HG03571 (cell line): ENCODE data around the gene RBMS3.
"Not testable (repeated sequence)": the region's sequence is repeated elsewhere in the genome, so short reads cannot be mapped to it uniquely, and the experiment has no call there.

Source experiments
- ATAC-seq: cut with Tn5 transposase; IDR thresholded peaks from one replicate; pipeline ENCODE4 v1.9.1; 2021; ENCODE audit not compliant: unreplicated experiment

RBMS3 gene

GRCh38 chr3:29382409-29382808, 101.5 kb downstream of the RBMS3 start:
- ATAC-seq: no peak

DNA sequence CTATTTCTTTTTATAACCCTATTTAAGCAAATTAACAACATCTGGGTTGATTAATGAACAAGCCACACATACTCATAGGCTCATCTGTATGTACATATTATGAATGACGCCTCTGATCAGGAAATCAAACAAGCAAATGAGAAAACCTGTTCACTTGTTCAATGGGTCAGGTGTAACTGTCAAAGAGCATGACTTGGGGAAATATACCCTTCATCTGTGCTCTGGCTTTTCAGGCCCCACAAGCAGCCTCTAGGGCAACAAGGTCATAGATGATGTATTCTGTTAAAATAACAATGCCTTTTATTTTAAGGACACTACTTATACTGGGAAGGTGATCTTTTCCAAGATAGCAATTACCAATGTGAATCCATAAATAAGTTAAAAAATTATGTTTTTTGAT, 102.0 kb downstream of the RBMS3 start:
- ATAC-seq: no peak

GRCh38 chr3:29384640-29385039, 103.8 kb downstream of the RBMS3 start:
- no peak for ATAC-seq

DNA sequence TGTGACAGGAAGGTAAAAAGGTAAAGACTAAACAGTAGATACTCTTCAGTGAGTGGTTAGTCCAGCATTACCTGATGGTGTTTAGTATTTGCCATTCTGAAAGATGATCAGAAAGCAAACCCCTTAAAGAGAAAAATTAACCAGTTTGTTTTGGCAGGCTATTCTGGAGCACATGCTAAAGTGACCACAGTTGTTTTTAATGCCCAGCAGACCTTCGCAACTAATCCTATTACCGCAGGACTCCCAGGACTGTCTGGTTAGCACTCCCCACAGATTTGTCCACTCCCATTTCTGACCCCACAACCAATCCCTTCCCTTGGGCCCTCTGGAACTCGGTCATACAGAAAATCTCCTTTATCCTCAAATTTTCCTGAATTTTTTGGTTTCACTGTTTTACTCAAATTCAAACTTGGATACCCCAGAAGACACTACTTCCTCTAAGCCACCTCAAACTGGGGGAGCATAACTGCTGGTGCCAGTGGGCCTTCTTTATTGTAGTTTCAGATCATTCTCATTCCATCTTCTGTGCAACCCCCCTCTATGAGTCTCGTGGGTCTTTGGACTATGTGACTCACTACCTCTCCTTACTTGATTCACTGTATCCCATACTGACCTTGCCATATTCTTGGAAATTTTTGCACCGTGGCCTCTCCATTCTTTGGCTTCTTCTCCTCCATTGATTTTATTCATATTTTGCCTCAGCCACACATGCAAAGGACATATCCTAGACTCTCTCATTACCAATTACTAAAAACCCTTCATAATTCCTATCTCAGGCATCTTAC, 104.4 kb downstream of the RBMS3 start:
- ATAC-seq: no peak

DNA sequence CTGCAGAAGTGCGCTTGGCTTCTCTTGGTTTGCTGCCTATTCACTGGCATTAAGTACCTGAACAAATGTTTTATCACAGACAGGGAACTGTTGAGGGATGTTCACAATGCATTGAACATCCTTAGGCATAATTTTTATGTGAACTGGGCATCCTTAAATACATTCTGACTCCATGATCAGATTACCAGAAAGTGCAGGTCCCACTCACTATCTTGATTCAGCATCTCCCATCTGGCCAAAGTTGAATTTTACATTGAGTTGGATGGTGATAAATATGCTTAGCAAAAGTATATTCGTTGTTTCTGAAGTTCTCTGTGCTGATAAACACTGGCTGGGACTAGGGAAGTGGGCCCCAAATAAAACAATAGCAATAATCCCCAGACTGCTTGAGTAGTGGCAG, 108.5 kb downstream of the RBMS3 start:
- ATAC-seq: no peak

GRCh38 chr3:29392625-29393388, 111.9 kb downstream of the RBMS3 start:
- no peak for ATAC-seq

DNA sequence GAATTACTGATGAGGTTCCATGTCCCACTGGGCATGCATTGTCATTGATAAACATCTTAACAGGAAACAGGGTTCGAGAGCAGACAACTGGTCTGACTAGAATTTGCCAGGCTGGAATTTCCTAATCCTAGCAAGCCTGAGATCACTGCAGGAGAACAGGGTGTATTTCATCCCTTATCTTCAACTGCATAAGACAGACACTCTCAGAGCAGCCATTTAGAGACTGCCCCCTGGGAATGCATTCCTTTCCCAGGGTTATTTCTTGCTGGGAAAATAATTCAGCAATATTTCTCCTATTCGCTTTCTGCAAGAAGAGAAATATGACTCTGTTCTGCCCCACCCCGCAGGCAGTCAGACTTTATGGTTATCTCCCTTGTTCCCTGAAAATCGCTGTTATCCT, 113.1 kb downstream of the RBMS3 start:
- not testable (repeated sequence) for ATAC-seq

DNA sequence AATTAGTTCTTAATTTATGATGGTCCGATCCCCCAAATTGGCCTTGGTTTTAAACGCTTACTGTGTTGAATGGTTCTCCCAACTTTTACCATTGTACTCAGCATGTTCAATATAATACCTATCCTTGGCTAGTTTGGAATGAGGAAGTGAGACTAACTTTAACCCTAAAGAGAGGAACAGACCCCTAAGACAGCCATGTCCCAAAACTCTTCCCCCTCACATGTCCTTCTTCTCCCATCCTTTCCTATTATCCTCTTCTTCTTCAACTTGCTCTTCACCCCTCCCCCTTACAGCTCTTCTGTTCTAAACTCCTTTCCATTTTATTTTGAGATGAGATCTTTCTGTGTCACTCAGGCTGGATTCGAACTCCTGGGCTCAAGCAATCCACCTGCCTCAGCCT, 116.5 kb downstream of the RBMS3 start:
- no peak for ATAC-seq

DNA sequence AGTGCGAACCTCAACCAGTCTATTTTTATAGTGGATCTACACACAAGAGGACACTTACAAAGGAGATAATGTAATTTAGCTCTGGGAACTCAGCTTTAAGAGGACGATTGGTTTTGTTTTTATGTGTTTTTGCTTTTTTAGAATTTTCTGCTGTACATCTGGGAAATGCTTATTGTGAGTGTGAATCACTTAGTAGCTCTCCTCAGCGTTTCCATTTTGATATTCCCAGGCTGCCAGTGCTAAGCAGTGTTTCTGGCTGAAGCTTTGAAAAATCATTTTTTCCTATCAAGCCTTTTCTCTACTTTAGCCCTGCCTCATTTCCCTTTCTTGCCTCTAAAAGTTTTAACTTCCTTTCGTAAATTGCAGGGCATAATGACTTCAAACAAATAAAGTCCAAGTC, 117.9 kb downstream of the RBMS3 start:
- no peak for ATAC-seq

DNA sequence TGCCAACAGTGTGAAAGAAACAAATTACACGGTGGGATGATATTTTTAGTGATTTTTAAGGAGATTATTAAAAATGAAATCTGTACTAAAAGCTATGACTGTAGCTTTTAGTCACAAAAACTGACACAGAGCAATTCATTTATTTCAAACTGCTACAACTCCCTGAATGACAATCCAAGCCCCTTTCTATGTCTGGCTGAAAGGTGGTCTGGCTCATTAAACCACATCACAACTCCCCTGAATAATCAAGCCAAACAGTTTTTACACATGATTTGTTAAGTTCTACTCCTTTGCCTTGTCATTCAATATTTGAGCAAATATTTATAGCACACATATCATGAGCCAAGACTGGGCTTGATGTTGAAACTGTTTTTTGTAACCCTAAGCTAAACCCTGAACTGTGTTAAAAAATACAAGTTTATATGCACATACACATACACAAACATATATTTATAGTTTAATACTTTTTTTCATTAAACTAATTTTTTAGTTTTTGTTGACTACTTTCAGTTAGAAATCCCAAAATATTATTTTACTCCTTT, 125.5 kb downstream of the RBMS3 start:
- no peak for ATAC-seq

DNA sequence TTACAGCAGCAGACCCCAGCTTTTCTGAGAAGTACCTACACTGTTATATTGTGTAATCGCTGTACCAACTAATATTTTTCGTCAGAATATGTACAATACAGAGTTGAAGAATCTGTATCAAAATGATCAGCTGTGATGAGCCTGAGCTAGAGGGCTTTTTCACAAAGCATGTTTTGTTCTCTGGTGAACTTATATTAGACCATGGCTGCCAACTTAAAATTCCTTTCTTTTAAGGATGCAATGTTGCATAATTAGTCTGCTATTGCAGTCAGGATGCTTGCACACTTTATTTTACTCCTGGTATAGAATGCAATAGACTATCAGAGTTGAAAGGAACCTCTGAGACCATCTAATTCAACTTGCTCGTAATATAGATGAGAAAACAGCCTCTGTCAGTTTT, 127.8 kb downstream of the RBMS3 start:
- no peak for ATAC-seq

DNA sequence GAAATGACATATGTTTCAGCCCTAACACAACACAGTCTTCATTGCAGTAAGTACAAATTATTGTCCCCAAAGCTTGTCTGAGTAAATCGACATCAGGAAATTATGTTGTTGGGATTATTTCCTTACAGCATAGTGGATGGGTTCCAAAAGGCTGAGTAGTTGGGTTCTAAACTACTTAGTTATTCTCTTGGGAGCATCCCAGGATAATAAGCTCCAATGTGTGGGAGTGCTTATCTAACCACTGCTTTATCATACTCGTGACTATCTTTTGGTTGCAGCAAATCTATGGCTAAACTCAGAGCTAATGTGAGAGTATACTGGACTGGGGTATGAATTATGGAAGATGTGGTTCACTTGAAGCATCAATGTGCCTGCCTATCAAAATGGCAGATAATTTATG, 128.5 kb downstream of the RBMS3 start:
- no peak for ATAC-seq

- ATAC-seq: no peak
These were observed 129.3 kb downstream of the RBMS3 start for GRCh38 chr3:29410220-29410619.

DNA sequence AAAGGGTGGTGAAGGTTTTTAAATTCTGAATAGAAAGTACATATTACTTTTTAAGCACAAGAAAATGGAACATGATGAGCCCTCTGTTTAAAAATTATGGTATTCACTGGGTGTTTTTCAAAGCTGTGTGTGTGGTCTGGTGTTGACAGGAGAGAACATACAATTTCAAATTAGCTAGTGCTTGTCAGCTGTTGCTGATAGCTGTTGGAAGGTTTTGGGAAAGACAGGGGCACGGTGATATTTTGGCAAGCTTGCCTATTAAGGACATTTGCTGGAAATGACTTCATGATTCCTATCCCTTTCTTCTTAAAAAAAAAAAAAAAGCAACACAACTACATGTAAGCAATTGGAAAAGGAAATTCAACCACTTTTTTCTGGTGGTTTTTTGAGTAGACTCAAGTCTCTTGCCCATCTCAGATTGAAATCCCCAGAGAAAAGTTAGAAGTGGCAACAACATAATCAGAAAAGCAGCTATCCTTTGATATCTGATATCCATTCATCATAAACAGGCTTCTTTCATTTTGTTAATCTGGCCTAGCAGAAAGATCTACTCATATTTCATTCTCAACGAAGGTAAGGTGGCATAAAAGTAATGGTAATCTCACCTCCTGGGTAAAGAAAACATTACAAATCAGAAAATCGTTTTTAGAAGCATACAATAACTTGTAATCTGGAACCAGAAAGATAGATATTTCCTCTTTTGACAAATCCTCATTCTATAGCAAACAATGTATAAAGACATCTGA, 130.0 kb downstream of the RBMS3 start:
- ATAC-seq: no peak

- ATAC-seq: no peak
These were observed 131.2 kb downstream of the RBMS3 start for GRCh38 chr3:29412110-29412509.

DNA sequence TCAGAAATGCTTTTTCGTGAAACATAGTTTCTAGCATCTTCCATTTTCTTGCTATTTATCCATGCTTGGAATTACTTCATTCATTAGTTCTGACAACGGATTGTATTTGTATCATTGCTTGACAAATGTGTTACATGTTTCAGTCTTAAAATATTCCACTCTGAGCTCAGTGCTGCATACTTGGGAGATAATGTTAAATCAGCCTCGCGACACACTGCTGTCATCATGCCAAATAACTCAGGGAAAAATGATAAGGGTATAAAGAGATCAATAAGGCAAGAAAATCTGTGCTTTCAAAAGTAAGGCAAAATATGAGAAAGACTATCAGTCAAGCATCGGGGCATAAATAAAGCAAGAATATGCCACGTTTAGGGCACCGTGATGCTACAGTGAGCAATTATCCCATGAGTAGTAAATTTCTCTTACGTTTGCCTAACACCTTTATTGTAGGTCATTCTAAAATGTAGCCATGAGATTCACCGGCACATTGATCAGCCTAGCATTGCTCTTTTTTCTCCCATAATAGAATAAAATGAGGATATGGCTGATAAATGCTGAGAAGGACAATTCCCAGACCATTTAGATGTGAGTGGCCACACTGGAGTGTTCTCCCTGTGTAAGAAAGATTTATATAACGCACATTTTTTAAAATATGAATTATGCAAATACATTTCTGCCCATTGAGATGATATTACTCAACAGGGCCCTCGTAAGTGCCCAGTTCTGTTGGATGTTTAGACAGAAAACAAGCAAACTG, 133.8 kb downstream of the RBMS3 start:
- ATAC-seq: no peak

DNA sequence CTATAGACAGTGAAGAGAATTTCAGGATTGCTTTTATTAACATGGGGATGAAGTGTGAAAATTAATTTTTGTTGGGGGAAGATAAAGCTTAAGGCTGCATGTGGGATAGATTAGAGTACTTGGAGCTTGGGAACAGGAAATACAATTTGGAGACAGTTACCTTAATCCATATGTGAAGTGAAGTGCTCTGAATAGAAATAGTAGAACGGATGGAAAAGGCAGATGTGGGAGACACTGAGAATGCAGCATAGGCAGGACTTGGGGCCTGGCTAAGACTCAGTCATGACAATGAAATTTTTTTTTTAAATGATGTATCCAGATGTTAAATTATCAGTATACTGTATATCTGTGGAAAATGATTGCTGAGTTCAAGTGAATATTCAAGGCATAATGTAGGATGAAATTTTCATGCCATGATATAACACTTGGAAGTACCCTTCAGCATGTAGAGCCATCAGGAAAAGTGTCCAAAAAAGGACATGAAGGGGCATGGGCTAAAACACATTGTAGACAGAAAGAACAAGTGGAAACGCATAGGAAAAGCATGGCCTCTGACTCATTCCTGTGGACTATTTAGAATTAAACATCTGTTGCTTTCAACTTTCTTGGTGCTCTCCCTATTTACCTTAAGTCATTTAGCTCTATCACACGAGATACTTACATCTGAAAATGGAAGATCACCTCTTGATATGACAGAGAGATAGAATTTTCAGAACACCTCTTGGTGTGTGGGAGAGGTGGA, 134.8 kb downstream of the RBMS3 start:
- no peak for ATAC-seq

- ATAC-seq: no peak
These were observed 135.6 kb downstream of the RBMS3 start for GRCh38 chr3:29416514-29416913.

GRCh38 chr3:29420106-29420505, 139.2 kb downstream of the RBMS3 start:
- no peak for ATAC-seq
